ENCODE results near the gene SPACA4. TPM values are rescaled to one million over a fixed set of nuclear protein-coding genes. Genes with fewer than 3 reads are reported as not detected.

Gene SPACA4
- polyA plus RNA-seq, 3 donors from 2014 or later, result not detected

DNA sequence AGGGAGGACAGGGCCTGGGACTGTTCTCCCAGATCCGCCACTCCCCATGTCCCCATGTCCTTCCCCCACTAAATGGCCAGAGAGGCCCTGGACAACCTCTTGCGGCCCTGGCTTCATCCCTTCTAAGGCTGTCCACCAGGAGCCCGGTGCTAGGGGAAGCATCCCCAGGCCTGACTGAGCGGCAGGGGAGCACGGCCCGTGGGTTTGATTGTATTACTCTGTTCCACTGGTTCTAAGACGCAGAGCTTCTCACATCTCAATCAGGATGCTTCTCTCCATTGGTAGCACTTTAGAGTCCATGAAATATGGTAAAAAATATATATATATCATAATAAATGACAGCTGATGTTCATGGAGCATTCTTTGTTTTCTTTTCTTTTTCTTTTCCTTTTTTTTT is 815 bp downstream of the SPACA4 start:
- Mint-ChIP-seq H3K36me3 (no peaks in the 10 kb centered on the region), H3K27ac (no peak overlapping the region), H3K27me3 (ENCODE audit: low read depth in 3 of 3) (peaks cover 0 to 1% (median 0%) of the 10 kb centered on the region in 3 donors), H3K9me3 (no peaks in the 10 kb centered on the region), H3K4me1 (peaks cover 0 to 5% of the 10 kb centered on the region in 2 donors), H3K4me3 (no peak overlapping the region)
- DNase-seq, result no peak

GRCh38 chr19:48608798-48609263 is 2.3 kb downstream of the SPACA4 start:
- Mint-ChIP-seq H3K4me1 (peaks cover 0 to 6% of the 10 kb centered on the region in 2 donors), H3K27ac (no peak overlapping the region), H3K27me3 (ENCODE audit: low read depth in 3 of 3) (peaks cover 0 to 3% (median 1%) of the 10 kb centered on the region in 3 donors), H3K4me3 (peak overlapping the region in 1 of 5 donors; percentile 29), H3K9me3 (no peaks in the 10 kb centered on the region), H3K36me3 (peaks cover 0 to 3% (median 0%) of the 10 kb centered on the region in 3 donors)
- DNase-seq, result peak in 1 of 3 donors; percentile 38

GRCh38 chr19:48609571-48610108 is 3.1 kb downstream of the SPACA4 start:
- peaks cover 0 to 5% (median 0%) of the 10 kb centered on the region in 3 donors for H3K36me3 Mint-ChIP-seq
- H3K4me3 Mint-ChIP-seq, result no peak overlapping the region
- H3K27me3 Mint-ChIP-seq (ENCODE audit: low read depth in 3 of 3), result peaks cover 0 to 4% (median 3%) of the 10 kb centered on the region in 3 donors
- no peak overlapping the region for H3K27ac Mint-ChIP-seq
- DNase-seq, result no peak
- peaks cover 0 to 6% of the 10 kb centered on the region in 2 donors for H3K4me1 Mint-ChIP-seq
- no peaks in the 10 kb centered on the region for H3K9me3 Mint-ChIP-seq

- Mint-ChIP-seq H3K9me3 (no peaks in the 10 kb centered on the region), H3K36me3 (peaks cover 4 to 13% (median 5%) of the 10 kb centered on the region in 3 donors), H3K27me3 (ENCODE audit: low read depth in 3 of 3) (peaks cover 0 to 7% (median 5%) of the 10 kb centered on the region in 3 donors), H3K27ac (no peak overlapping the region), H3K4me1 (peaks cover 9 to 14% of the 10 kb centered on the region in 2 donors), H3K4me3 (no peak overlapping the region)
- DNase-seq, result no peak
These were observed 5.3 kb downstream of the SPACA4 start for GRCh38 chr19:48611872-48612271.

GRCh38 chr19:48613024-48613851 is 6.7 kb downstream of the SPACA4 start:
- H3K4me1 Mint-ChIP-seq, result peaks cover 22 to 26% of the 10 kb centered on the region in 2 donors
- peaks cover 4 to 14% (median 5%) of the 10 kb centered on the region in 3 donors for H3K36me3 Mint-ChIP-seq
- no peaks in the 10 kb centered on the region for H3K9me3 Mint-ChIP-seq
- H3K27me3 Mint-ChIP-seq (ENCODE audit: low read depth in 3 of 3), result peaks cover 0 to 7% (median 5%) of the 10 kb centered on the region in 3 donors
- no peak for DNase-seq
- H3K27ac Mint-ChIP-seq, result peak overlapping the region in 2 of 6 donors; percentile 45 to 70
- no peak overlapping the region for H3K4me3 Mint-ChIP-seq

GRCh38 chr19:48613852-48614435 is 7.4 kb downstream of the SPACA4 start:
- peaks cover 27 to 29% of the 10 kb centered on the region in 2 donors for H3K4me1 Mint-ChIP-seq
- H3K9me3 Mint-ChIP-seq, result no peaks in the 10 kb centered on the region
- peak overlapping the region in 4 of 6 donors; percentile 5 to 70 (median 48) for H3K27ac Mint-ChIP-seq
- DNase-seq, result no peak
- H3K27me3 Mint-ChIP-seq (ENCODE audit: low read depth in 3 of 3), result peaks cover 2 to 7% (median 7%) of the 10 kb centered on the region in 3 donors
- no peak overlapping the region for H3K4me3 Mint-ChIP-seq
- H3K36me3 Mint-ChIP-seq, result peaks cover 8 to 19% (median 10%) of the 10 kb centered on the region in 3 donors

DNA sequence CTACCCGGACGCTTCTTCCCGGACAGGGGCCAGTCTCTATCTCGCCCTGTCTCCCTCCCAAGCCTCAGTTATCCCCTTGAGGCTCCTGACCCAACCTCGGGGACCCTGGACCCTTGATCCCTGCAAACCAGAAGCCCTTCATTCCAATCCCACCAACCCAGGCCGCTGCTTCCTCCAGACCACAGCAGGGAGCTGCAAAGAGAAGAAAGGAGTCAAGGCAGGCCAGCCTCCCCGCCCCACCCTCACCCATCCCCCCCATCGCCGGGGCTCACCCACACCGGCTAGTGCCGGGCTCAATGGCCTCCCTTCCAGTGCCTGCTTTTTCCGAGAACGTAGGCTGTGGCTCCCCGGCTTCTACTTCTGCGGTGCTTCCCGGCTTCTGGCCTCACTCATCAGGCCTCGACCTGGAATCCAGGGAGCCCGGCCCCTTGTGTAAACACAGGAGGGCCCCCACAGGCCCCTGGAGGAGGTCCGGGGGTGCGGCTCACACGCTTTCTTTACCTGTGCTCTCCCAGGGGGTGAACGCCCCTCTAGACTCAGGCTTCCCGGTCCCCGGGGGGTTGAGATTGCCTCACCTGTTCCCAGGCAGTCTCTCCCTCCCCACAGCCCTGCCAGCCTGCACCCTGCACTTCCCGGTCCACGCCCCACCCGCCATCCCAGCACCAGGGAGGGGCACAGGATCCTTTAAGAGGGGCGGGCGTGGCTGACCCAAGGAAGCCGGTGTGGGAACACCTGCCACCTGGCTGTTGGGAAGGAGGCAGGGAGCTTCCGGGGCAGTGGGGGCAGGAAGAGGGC is 8.1 kb downstream of the SPACA4 start, which contains the start of gene FAM83E:
Gene FAM83E, minus strand, starts transcription at position 641 of the 795 bp plus-strand sequence. CDS start 1,704 bp downstream, outside the sequence.
- Mint-ChIP-seq H3K36me3 (peaks cover 8 to 19% (median 10%) of the 10 kb centered on the region in 3 donors), H3K27ac (peak within 1 kb of the TSS in 5 of 6 donors; percentile 5 to 70 (median 51)), H3K4me3 (peak within 1 kb of the TSS in 1 of 5 donors; percentile 24), H3K27me3 (ENCODE audit: low read depth in 3 of 3) (peaks cover 4 to 12% (median 10%) of the 10 kb centered on the region in 3 donors), H3K9me3 (no peaks in the 10 kb centered on the region), H3K4me1 (peaks cover 30 to 36% of the 10 kb centered on the region in 2 donors)
- no peak for DNase-seq

GRCh38 chr19:48615231-48616040 is 8.9 kb downstream of the SPACA4 start:
- DNase-seq, result no peak
- H3K4me3 Mint-ChIP-seq, result peak overlapping the region in 1 of 5 donors; percentile 24

GRCh38 chr19:48616041-48616436 is 9.5 kb downstream of the SPACA4 start:
- peaks cover 37 to 44% of the 10 kb centered on the region in 2 donors for H3K4me1 Mint-ChIP-seq
- H3K27me3 Mint-ChIP-seq (ENCODE audit: low read depth in 3 of 3), result peaks cover 4 to 11% (median 10%) of the 10 kb centered on the region in 3 donors
- DNase-seq, result no peak
- H3K9me3 Mint-ChIP-seq, result no peaks in the 10 kb centered on the region
- H3K27ac Mint-ChIP-seq, result peak overlapping the region in 4 of 6 donors; percentile 45 to 99 (median 64)
- H3K36me3 Mint-ChIP-seq, result peaks cover 8 to 19% (median 10%) of the 10 kb centered on the region in 3 donors
- peak overlapping the region in 4 of 5 donors; percentile 40 to 66 (median 58) for H3K4me3 Mint-ChIP-seq

More at GRCh38 chr19:48615231-48616040, 8.9 kb downstream of the SPACA4 start:
- Mint-ChIP-seq H3K4me1 (peaks cover 37 to 44% of the 10 kb centered on the region in 2 donors), H3K9me3 (no peaks in the 10 kb centered on the region), H3K36me3 (peaks cover 8 to 19% (median 10%) of the 10 kb centered on the region in 3 donors), H3K27me3 (ENCODE audit: low read depth in 3 of 3) (peaks cover 4 to 12% (median 10%) of the 10 kb centered on the region in 3 donors), H3K27ac (peak overlapping the region in 1 of 6 donors; percentile 53)

GRCh38 chr19:48616491-48617056 is 10.0 kb downstream of the SPACA4 start:
- Mint-ChIP-seq H3K4me3 (peak overlapping the region; percentile 40 to 66 (median 57)), H3K36me3 (peaks cover 8 to 22% (median 10%) of the 10 kb centered on the region in 3 donors), H3K27me3 (ENCODE audit: low read depth in 3 of 3) (peaks cover 4 to 11% (median 10%) of the 10 kb centered on the region in 3 donors), H3K27ac (peak overlapping the region in 4 of 6 donors; percentile 45 to 99 (median 68)), H3K4me1 (peaks cover 39 to 47% of the 10 kb centered on the region in 2 donors), H3K9me3 (no peaks in the 10 kb centered on the region)
- DNase-seq, result no peak

DNA sequence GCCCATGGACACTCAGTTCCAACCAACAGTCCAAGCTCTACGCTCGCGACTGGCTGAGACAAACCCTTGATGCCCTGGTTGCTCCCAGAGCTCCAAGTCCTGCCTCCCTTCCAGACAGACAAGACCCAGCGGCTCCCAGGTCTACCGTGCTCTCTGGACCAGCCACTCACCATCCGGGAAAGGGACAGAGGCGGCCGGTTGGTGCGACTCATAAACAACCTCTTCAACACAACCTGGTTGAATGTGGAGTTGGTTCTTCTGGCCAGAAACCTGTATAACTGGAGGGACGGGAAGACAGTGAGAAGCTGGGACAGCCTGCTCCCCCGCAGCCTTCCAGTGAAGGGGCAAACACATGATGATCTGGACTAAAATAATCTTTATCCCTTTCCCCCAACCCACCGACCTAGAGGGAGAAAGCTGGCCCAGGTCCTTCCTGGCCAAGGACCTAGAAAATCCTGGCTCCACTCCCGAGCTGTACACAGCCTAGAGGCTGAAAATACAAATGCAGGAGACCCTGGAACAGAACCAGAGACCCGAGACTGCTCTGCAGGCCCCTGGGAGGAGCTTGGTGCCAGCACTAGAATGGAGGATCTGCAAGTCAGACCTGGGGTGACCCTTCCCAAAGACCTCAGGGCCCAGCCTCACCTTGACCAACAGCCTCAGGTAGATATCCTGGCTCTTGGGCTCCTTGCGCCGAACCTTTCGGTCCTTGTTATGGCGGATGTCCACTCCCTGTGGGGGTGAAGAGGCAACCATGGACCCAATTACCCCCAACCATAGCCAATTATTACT is 10.8 kb downstream of the SPACA4 start:
- peak overlapping the region; percentile 95 to 99 (median 96) for H3K4me3 Mint-ChIP-seq
- no peak for DNase-seq
- peaks cover 43 to 52% of the 10 kb centered on the region in 2 donors for H3K4me1 Mint-ChIP-seq
- peaks cover 4 to 11% (median 10%) of the 10 kb centered on the region in 3 donors for H3K27me3 Mint-ChIP-seq (ENCODE audit: low read depth in 3 of 3)
- H3K36me3 Mint-ChIP-seq, result peaks cover 10 to 23% (median 10%) of the 10 kb centered on the region in 3 donors
- peak overlapping the region; percentile 95 to 99 (median 99) for H3K27ac Mint-ChIP-seq
- no peaks in the 10 kb centered on the region for H3K9me3 Mint-ChIP-seq

Data from immature natural killer cell (primary cell).